Measurements from ENCODE around the gene SGTA. TPM values are rescaled to one million over a fixed set of nuclear protein-coding genes. Genes with fewer than 3 reads are reported as not detected.

SGTA gene
- polyA plus RNA-seq, 4 donors: 50.9 to 71.0 (median 53.3) TPM

DNA sequence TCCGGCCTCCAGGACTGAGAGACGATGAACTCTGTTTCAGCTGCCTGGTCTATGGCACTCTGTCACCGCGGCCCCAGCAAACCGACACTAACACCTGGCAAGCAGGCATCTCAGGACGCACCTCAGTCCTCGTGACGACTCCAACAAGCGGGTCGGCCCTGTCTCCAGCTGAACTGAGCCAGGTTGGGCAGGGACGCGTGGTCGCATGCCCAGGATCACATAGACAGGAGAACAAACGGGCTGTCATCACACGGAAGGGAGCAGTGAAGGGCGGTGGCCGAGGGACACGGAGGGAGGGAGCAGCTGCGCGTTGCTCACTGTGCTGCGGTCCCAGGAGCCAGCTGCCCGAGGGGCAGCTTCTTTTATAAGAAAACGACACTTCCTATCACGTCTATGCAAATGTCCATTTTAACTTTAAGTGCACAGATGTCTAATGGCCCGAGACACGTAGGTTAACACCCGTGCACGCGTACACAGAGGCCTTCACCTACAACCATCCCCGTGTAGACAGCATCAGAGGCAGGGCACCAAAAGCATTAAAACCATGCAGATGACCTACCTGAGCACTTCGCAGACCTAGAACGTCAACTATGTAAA, 8.9 kb downstream of the SGTA start:
- DNase-seq (ENCODE audit: low read depth in 4 of 4, low spot score in 3 of 4): no peak

DNA sequence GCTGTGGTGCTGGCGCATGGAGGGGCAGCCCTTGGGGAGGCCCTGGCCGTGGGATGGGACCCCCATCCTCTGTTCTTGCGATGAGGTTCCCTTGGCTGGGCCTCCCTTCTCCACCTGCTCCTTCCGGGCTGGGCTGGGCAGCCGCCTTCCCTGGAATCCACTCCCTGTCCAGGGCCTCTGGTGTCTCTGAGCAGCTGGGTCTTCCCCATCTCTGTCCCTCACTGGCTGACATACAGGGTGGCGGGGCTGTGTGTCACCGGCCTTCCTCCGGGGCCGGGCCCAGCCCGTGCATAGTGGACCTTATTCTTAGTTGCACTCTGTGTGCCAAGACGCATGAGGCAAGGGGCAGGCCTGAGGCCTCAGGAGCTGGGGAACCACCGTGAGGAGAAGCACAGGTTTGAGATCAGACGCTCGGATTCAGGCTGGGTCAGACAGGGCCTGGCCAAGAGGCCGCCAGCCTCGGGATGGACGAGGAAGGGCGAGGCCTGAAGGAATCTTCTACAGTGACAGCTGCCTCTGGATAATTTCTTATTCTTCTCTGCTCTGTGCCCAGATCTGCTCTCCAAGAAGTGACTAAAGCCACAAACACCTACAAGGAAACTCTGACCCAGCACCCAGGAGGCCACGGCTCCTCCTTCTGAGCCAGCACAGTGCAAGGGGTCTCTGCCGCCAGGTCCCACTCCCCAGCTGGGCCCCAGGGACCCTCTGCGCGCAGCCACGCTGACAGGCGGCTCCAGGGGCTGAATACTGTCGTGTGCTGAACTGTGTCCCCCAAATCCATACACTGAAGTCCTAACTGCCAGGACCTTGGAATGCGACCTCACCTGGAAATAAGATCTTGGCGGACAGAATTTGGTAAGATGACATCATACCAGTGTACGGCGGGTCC, 11.0 kb downstream of the SGTA start:
- no peak for DNase-seq (ENCODE audit: low read depth in 4 of 4, low spot score in 3 of 4)

DNA sequence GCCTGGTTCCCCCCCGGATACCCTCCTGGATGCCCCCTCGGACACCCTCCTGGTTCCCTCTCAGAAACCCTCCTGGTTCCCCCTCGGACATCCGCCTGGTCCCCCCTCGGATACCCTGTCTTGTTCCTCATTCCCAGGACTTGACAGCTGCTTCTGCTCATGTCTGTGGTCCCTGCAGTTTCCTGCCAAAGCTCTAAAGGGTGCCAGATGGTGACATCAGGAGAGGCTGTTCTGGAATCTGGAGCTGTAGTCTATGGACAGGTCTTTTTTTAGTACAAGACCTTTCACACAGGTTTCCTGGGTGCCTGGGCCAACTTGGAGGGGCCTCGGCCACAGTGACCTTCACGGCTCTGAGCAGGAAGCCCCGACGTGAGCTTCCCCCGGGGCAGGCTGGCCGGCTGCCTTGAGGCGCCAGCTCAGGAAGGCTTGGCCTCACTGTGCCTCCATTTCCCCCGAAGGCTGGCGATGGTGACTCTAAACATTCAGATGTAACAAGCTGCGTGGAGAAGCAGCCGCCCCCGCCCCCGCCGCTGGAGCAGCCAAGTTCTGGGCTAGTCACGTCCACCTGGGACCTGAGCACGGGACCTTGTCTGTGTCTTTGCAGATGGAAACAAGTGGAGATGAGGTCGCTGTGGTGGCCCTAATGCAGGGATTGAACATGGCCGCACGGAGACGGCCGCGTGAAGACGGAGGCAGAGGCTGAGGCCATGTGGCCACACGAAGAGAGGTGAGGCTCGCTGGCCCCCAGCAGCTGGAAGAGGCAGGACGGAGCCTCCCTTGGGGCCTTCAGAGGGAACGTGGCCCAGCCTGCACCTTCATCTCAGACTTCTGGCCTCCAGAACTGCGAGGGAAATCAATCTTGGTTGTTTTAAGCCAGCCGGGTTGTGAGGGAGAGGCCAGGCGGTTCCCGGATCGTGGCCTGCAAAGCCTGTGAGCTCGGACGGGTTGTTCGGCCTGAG, 12.7 kb downstream of the SGTA start:
- DNase-seq (ENCODE audit: low read depth in 4 of 4, low spot score in 3 of 4): peak in 3 of 4 donors; percentile 26 to 59 (median 50)

DNA sequence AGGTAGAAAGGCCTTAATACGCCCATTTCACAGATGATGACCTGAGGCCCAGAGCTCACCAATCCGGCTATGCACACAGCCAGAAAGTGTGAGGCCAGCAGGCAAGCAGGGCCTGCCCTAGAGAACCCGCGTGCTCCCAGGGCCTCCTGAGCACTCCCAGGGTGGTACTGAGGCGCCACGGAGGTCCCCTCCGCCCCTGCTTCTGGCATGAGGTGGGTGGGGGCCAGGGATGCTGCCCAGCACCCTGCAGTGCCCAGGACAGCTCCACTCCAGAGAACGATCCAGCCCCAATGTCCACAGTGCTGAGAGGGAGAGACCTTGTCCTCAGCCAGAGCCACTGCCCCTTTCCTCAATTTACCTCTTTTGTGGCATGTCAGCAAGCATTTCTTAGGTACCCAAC, 13.9 kb downstream of the SGTA start:
- no peak for DNase-seq (ENCODE audit: low read depth in 4 of 4, low spot score in 3 of 4)

DNA sequence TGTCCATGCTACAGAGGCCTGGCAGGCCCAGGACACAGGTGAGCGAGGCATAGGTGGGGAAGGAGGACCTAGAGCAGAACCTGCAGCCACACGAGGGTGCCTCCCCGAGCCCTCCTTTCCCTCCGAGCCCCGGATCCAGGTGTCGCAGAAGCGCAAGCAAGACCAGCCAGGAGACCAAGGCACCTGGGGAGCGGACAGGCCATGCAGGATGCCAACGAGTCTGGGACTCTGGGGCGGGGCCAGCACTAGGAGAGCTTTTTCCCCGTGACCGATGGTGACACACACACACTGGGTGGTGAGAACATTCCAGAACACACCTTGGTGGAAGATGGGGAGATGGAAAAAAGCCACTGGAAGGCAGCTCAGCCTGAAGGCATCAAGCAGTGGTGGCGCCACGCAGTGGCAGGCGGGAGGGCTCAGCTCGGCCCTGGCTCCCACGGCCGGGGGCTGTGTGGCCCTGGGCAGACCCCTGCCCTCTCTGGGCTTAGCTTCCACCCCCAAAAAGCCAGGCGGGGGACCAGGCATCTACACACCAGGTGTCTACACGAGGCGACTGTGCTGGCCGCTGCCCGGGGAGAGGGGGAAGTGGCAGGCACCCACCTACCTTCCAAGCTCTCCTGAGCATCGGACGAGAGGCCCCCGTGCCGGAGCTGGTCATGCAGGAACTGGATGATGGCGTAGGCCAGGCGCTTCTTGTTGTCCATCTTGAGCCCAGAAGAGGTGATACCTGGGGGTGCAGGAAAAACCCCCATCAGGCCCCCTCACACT, 14.5 kb downstream of the SGTA start:
- DNase-seq (ENCODE audit: low read depth in 4 of 4, low spot score in 3 of 4): no peak

DNA sequence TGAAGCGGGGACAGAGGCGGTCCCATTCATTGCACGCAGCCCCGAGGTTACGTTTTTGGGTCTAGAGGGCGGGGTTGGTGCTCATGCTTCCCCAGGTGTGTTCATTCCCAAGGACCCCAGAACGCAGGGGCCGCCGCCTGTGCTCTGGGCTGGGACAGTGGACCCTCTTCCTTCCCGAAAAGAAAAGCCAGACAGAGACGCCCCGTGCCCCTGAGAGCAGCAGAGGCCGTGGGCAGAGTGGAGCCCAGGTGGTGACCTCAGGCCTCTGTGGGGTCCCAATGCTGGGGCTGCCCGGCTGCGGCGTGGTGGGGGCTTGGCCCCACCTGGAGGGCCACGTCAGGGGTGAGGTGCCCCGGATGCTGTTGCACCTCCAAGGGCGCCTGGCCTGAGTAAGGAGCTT, 15.4 kb downstream of the SGTA start:
- no peak for DNase-seq (ENCODE audit: low read depth in 4 of 4, low spot score in 3 of 4)

DNA sequence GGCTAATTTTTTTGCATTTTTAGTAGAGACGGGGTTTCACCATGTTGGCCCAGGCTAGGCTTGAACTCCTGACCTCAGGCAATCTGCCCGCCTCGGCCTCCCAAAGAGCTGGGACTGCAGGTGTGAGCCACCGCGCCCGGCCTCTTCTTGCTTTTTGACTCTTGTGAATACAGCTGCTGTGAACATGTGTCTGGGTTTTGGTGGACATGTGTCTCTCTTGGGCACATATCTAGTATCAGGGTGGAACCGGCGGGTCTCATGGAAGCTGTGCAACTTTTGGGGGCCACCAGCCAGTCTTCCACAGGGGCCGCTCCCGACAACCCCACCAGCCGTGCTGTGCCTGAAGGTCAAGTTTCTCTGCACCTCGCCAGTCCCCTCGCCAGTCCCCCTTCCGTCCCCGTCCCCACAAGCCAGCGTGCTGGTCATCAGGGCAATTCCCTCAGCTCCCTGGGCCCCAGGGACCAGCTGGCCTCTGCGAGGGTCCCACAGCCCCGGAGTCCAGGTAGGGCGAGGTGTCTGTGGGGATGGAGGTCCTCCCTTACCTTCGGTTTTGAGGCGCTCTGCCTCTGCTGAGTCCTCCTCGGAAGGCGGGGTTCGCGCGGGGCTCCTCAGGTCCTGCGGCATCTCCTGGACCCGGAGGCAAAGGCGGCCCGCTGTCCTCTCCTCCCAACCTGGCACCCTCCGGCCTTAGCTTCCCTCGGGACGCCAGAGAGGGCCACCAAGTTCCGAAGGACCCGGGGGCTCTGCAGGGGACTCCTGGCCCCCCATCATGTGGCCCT, 16.3 kb downstream of the SGTA start:
- no peak for DNase-seq (ENCODE audit: low read depth in 4 of 4, low spot score in 3 of 4)

DNA sequence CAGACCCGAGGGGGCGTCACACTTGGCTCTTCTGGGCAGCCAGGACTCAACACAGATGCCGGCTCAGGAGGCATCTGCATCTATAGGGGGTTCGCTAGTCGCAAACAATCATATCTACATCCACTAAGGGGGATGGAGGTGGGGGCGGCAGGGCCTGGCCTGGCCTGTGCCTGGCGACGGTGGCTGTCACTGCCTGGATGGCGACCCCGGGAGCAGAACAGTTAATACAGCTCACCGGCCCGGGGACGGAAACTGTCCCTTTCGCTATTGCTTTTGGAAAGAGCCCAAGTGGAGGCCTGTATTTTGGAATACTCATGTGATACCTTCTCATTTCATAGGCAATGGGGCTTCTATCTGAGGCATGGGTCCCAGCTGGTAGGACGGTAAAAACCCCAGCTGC, 17.7 kb downstream of the SGTA start:
- DNase-seq (ENCODE audit: low read depth in 4 of 4, low spot score in 3 of 4): no peak

DNA sequence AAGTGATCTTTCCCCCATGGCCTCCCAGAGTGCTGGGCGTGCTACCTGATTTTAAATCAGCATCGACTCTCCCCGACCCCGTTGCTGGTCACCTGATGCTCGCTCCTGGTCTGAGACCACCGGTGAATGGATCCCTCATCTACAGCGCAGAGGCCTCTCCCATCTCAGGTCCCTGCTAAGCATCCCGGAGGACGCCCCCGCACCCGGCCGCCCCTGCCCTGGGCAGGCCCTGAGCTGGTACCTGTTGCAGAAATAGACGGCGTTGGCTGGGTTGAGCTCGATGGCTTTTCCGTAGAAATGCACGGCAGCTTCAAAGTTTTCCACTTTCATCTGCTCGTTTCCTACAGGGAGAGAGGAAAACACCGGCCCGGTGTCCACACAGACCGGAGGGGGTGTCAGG, 18.1 kb downstream of the SGTA start:
- DNase-seq (ENCODE audit: low read depth in 4 of 4, low spot score in 3 of 4): no peak

DNA sequence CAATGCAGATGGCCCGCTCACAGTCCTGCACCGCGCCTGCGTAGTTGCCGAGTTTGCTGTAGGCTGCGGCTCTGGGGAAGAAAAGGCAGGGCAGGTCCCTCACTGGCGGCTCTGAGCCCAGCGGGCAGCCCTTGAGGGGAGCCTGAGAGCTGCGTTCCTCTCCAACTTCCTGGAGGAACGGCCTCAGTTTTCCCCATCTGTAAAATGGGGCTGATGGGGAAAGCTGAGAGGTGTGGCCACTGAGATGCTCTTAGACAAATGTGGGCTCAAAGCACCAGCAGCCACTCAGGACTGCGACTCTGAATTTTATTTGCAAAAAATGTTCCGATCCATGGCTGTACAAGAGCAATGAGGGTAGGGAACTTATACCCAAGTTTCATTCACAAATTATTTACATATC, 19.4 kb downstream of the SGTA start:
- no peak for DNase-seq (ENCODE audit: low read depth in 4 of 4, low spot score in 3 of 4)

DNA sequence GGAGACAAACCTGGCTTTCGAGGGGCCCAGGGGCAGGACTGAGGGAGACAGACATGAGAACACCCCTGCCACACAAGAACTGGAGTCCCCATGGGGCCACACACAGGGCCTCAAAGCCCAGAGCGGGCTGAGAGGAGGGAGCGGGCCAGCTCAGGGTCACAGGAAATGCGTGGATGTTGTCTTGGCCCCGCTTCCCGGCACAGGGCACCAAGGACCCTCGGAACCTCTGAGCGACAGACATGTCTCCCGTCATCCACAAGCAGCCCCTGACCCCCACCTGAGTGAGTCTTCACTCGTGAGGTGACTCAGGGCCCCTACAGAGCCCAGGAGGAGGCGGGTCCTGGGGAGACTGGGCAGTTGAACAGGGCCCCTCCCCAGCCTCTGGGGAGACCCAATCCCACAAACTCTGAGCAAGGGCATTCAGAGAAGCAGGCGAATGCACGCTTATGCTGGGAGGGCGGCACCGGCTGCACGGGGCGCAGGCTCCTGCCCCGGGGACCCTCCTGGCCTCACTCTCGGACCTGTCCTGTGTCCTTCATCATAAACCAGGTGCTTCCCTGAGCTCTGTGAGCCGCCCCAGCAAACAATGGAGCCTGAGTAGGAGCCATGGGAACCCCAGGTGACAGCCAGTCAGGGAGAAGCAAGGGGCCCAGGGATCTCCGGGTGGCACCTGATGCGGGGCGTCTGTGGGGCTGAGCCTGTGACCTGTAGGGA, 20.1 kb downstream of the SGTA start:
- DNase-seq (ENCODE audit: low read depth in 4 of 4, low spot score in 3 of 4): no peak

DNA sequence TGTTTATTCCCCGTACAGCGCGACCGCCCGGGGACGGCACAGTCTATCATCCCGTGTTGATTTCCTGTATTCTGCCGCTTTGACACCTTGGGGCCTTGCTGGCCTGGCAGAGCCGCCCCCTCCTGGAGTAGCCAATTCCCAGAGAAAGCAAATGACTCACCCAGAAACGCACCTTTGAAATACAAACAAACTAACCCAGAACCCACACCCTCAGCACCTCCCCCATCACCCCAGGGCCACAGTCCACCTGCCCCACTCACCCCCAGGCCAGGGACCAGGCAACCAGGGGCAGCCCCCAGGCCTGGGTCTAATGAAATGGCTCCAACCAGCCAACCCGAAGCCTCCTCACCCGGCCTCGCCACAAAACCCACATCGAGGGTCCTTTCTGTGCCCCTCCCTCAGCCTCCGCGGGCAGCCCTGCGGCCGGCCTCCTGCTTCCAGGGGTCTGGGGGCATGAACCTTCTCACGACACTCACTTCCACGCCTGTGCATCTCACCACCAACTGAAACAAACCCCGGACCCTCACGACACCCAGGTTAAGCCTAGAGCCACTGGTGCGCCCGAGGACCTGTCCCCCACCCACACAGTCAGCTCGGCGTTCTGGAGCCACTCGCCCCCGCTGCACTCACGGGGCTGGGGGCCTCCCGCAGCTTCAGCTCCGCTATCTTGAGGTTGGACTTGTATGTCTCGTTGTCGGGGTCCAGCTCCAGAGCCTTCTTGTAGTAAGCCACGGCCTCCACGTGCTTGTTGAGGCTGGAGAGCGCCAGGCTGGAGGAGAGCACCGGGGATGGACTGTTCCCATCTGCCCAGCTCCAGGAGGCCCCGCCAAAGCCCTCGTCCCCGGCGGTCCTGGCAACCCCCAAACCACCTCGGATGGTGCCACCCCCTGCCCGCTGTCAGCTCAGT, 20.9 kb downstream of the SGTA start:
- no peak for DNase-seq (ENCODE audit: low read depth in 4 of 4, low spot score in 3 of 4)

DNA sequence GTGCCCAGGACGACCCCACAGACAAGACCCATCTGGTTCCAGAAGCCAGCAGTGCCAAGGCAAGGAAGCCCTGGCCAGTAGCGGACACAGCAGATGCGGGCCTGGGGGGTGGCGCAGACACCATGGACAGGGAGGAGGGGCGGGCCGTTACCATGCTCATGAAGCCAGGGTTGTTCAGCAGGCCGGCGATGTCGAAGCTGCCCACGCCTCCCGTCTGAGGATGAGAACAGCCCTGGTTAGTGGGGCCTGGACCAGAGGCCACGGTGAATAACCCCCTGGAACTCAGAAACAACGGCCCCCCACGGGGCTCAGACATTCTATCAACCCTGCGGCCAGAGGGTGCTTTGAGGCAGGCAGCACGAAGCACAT, 21.8 kb downstream of the SGTA start:
- no peak for DNase-seq (ENCODE audit: low read depth in 4 of 4, low spot score in 3 of 4)

DNA sequence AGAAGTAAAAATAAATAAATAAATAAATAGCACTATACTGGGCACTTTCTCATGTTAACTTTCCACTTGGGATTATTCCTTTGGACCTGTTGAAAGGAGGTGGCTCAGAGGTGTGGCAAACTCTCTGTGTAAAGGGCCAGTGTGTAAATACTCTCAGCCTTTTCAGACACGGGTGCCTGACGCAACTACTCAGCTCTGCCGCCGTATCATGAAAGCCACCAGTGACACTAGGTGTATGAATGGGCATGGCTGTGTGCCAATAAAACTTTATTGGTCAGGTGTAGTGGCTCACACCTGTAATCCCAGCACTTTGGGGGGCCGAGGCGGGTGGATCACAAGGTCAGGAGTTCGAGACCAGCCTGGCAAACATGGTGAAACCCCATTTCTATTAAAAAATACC, 23.1 kb downstream of the SGTA start:
- DNase-seq (ENCODE audit: low read depth in 4 of 4, low spot score in 3 of 4): no peak

DNA sequence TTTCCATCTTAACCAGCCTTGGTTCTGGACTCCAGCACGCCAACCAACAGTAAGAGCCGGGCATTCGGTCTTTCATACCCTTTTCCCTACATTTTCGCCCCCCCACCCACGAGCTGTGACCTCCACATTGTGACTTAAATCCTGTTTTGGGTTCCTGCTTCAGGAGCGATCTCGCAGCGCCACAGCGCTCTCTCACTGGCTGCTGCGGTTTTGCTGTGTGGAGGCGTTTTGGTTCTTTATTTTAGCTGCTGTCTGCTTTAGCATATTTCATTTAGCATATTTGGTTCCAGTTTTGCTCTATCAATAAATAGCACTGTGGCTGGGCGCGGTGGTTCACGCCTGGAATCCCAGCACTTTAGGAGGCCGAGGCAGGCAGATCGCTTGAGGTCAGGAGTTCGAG, 23.7 kb downstream of the SGTA start:
- DNase-seq (ENCODE audit: low read depth in 4 of 4, low spot score in 3 of 4): no peak

DNA sequence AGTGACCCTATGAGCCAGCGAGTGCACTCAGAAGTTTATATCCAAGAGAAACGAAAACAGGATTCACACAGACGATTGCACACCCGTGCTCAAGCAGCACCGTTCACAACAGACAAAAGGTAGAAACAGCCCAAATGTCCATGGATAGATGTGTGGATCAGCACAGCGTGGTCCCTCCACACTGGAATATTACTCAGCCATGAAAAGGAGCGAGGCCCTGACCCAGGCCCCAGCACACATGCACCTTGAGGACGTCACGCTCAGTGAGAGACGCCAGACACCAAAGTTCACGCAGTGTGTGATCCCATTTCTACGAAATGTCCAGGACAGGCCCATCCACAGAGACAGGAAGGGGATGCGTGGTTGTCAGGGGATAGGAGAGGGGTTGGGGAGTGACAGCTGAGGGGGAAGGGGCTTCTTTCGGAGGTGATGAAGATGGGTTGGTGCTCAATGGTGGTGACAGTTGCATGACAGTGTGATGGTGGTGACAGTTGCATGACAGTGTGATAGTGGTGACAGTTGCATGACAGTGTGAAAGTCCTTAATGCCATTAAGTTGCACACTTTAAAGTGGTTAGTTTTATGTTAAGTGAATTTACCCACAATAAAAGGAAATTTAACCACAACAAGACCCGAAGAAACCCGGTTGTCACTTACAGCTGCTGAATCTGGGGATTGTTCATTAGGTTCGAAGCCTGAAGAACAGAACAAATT, 24.3 kb downstream of the SGTA start:
- no peak for DNase-seq (ENCODE audit: low read depth in 4 of 4, low spot score in 3 of 4)

Measured in right renal pelvis (tissue), 4 donors.